Breast epithelium (tissue), 3 donors: Measurements from ENCODE around the gene CHTF18.

Experiments
- CTCF ChIP-seq, 3 donors: fragments of 450-650 bp; IDR thresholded peaks; one replicate each; pipeline ENCODE4 v1.5.1; 2016 to 2017; ENCODE audit warnings: antibody characterized with exemption in 3 of 3, mild to moderate bottlenecking in 3 of 3, moderate library complexity in 3 of 3
- POLR2A ChIP-seq: fragments of 450-650 bp; IDR thresholded peaks from one replicate; pipeline ENCODE4 v1.6.1; 2016; ENCODE audit warnings: antibody characterized with exemption, mild to moderate bottlenecking, moderate library complexity

DNA sequence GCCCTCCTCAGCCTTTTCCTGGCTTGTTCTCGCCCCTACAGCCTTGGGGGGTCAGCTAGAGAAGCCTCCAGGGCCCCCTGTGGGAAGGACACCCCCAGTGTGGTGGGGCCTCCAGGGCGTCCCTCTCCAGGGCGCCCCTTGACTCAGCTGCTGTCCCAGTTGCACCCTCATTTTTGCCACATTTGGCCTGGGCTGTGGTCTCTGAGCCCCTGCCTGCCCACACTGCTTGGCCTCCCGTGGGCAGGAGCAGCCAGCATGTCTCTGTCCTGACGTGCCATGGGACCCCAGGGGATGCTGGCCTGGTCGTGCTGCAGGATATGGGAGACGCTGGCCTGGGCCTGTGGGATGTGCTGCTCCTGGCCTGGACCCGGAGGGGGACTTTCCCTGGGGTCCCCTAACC, 5.0 kb downstream of the CHTF18 start:
- no peak for TF ChIP-seq CTCF (IDR thresholded peaks at IDR 0.05)
- no peak for TF ChIP-seq POLR2A
